Liver (tissue), 9 donors: ENCODE measurements around the gene C3orf49. TPM values are rescaled to one million over a fixed set of nuclear protein-coding genes. Genes with fewer than 3 reads are reported as not detected.

Source experiments
- DNase-seq: peaks from one replicate; pipeline ENCODE4 v3.0.0-alpha.2; 2017; ENCODE audit warnings: low spot score
- H3K27ac ChIP-seq, 2 donors: one replicate each; pipeline ENCODE4 v1.7.0; 2013; ENCODE audit warnings: inconsistent platforms in 2 of 2, low read length in 2 of 2, control low read depth in 1 of 2, low read depth in 1 of 2, mild to moderate bottlenecking in 1 of 2
- H3K27me3 ChIP-seq, 4 donors: one replicate each; pipeline versions ENCODE4 v1.6.1 to v1.7.0; 2013; ENCODE audit warnings: low read length in 3 of 4, inconsistent platforms in 1 of 4, mild to moderate bottlenecking in 1 of 4, moderate library complexity in 1 of 4; ENCODE audit not compliant: control insufficient read depth in 4 of 4, insufficient read depth in 4 of 4
- H3K36me3 ChIP-seq, 4 donors: one replicate each; pipeline versions ENCODE4 v1.6.1 to v1.7.0; 2013; ENCODE audit warnings: low read length in 3 of 4, mild to moderate bottlenecking in 3 of 4, low read depth in 1 of 4, moderate library complexity in 1 of 4; ENCODE audit not compliant: control insufficient read depth in 4 of 4, insufficient read depth in 3 of 4
- H3K4me1 ChIP-seq, 4 donors: one replicate each; pipeline versions ENCODE4 v1.6.1 to v1.7.0; 2013; ENCODE audit warnings: low read length in 3 of 4, mild to moderate bottlenecking in 3 of 4, moderate library complexity in 1 of 4; ENCODE audit not compliant: control insufficient read depth in 4 of 4, insufficient read depth in 4 of 4
- H3K4me3 ChIP-seq, 3 donors: one replicate each; pipeline versions ENCODE4 v1.6.1 to v1.7.0; 2013; ENCODE audit warnings: low read length in 3 of 3, control low read depth in 1 of 3, low read depth in 1 of 3, mild to moderate bottlenecking in 1 of 3
- H3K9ac ChIP-seq, 2 donors: one replicate each; pipeline ENCODE4 v1.7.0; 2013; ENCODE audit warnings: low read length in 2 of 2, mild to moderate bottlenecking in 2 of 2, moderate library complexity in 2 of 2, control low read depth in 1 of 2, low read depth in 1 of 2
- H3K9me3 ChIP-seq, 4 donors: one replicate each; pipeline versions ENCODE4 v1.6.1 to v1.7.0; 2013; ENCODE audit warnings: low read length in 3 of 4; ENCODE audit not compliant: control insufficient read depth in 4 of 4
- FOXA1 ChIP-seq: IDR thresholded peaks from 2 replicates; pipeline ENCODE4 v1.6.1; 2016; ENCODE audit warnings: antibody characterized with exemption
- GABPA ChIP-seq, 2 donors: IDR thresholded peaks in 1 of 2; conservative IDR thresholded peaks in 1 of 2; 2 replicates each; pipeline ENCODE4 v1.6.1; 2016; ENCODE audit warnings: antibody characterized with exemption in 2 of 2, mild to moderate bottlenecking in 1 of 2, moderate library complexity in 1 of 2
- HNF4G ChIP-seq: IDR thresholded peaks from 2 replicates; pipeline ENCODE4 v1.6.1; 2016; ENCODE audit warnings: antibody characterized with exemption
- JUND ChIP-seq, 2 donors: IDR thresholded peaks; 2 replicates each; pipeline ENCODE4 v1.6.1; 2016; ENCODE audit warnings: antibody characterized with exemption in 2 of 2
- NR2F2 ChIP-seq: IDR thresholded peaks from 2 replicates; pipeline ENCODE4 v1.6.1; 2016; ENCODE audit warnings: antibody characterized with exemption
- RAD21 ChIP-seq, 2 donors: IDR thresholded peaks; 2 replicates each; pipeline ENCODE4 v1.6.1; 2016; ENCODE audit warnings: antibody characterized with exemption in 2 of 2, mild to moderate bottlenecking in 2 of 2
- YY1 ChIP-seq: IDR thresholded peaks from 2 replicates; pipeline ENCODE4 v1.6.1; 2016; ENCODE audit warnings: antibody characterized with exemption, mild to moderate bottlenecking
- WGBS: extraction: QIAGEN DNeasy Blood & Tissue Kit; methylation state at CpG from one replicate; pipeline ENCODE4 v1.1.7; 2013; 5-methylcytosine and 5-hydroxymethylcytosine counted together
- polyA plus RNA-seq, 2 donors: library from polyadenylated mRNA; stranded (reverse) in 1 of 2; unstranded in 1 of 2; fragments of 200-250 nt in 1 of 2; fragments of >200 nt in 1 of 2; fragmentation: Nextera tagmentation in 1 of 2; extraction: Ambion mirVana in 1 of 2; gene quantifications; one replicate each; pipeline versions ENCODE4 v1.2.1 to v1.2.3, GENCODE V29; 2013 to 2015
- total RNA-seq, 2 donors: library from RNA; depleted of rRNA; stranded (reverse); fragments of >200 nt; gene quantifications; one replicate each; pipeline ENCODE4 v1.2.3, GENCODE V29; 2014
- TF ChIP-seq, protein P1 (sequence below): fragments of 150-350 bp; IDR thresholded peaks from 2 replicates; pipeline ENCODE4 v1.5.1; 2017; ENCODE audit warnings: improper control_type of control experiment, low read depth, low read length; ENCODE audit not compliant: missing input control
- TF ChIP-seq, protein P2 (sequence below): IDR thresholded peaks from 2 replicates; pipeline ENCODE4 v1.6.1; 2016; ENCODE audit warnings: antibody characterized with exemption
- TF ChIP-seq, protein P3 (sequence below): IDR thresholded peaks from 2 replicates; pipeline ENCODE4 v1.6.1; 2016; ENCODE audit warnings: antibody characterized with exemption
- TF ChIP-seq, protein P4 (sequence below): IDR thresholded peaks from 2 replicates; pipeline ENCODE4 v1.6.1; 2016; ENCODE audit warnings: antibody characterized with exemption, mild to moderate bottlenecking
- donor health status: healthy.
- donor health status: healthy.
- donor health status: healthy.
- donor health status: healthy.
- donor health status: healthy.

The C3orf49 gene
- total and polyA plus RNA-seq, 4 donors, result 0.13 TPM; not detected in 3

DNA sequence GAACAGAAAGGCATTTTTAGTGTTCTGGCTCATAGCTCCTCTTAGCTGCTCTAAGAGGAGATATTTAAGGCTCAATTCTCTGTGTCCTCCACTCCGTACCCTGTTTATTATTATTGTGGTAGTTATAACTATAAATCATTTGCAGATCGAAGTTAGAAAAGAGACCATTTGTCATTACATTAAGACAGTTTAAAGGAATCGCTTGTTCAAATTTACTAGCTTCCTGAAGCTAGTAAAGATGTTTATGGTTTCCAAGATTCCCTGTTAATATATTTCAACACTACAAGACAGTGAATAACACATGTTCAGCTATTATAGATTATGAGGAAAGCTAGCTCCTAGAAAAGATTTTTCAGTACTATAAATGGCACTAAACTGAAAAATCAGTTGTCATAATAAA lies 57.2 kb downstream of the C3orf49 start:
- Histone ChIP-seq H3K9me3 (no peaks in the 10 kb centered on the region), H3K4me1 (peaks cover 0 to 3% (median 0%) of the 10 kb centered on the region in 4 donors), H3K9ac (no peak overlapping the region), H3K4me3 (no peak overlapping the region), H3K27me3 (no peaks in the 10 kb centered on the region), H3K27ac (no peak overlapping the region), H3K36me3 (no peaks in the 10 kb centered on the region)
- TF ChIP-seq, protein P1, sequence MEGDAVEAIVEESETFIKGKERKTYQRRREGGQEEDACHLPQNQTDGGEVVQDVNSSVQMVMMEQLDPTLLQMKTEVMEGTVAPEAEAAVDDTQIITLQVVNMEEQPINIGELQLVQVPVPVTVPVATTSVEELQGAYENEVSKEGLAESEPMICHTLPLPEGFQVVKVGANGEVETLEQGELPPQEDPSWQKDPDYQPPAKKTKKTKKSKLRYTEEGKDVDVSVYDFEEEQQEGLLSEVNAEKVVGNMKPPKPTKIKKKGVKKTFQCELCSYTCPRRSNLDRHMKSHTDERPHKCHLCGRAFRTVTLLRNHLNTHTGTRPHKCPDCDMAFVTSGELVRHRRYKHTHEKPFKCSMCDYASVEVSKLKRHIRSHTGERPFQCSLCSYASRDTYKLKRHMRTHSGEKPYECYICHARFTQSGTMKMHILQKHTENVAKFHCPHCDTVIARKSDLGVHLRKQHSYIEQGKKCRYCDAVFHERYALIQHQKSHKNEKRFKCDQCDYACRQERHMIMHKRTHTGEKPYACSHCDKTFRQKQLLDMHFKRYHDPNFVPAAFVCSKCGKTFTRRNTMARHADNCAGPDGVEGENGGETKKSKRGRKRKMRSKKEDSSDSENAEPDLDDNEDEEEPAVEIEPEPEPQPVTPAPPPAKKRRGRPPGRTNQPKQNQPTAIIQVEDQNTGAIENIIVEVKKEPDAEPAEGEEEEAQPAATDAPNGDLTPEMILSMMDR, result no peak
- TF ChIP-seq, protein P2, sequence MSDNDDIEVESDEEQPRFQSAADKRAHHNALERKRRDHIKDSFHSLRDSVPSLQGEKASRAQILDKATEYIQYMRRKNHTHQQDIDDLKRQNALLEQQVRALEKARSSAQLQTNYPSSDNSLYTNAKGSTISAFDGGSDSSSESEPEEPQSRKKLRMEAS, result no peak
- TF ChIP-seq, protein P3, sequence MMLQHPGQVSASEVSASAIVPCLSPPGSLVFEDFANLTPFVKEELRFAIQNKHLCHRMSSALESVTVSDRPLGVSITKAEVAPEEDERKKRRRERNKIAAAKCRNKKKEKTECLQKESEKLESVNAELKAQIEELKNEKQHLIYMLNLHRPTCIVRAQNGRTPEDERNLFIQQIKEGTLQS, result no peak
- no peak for TF ChIP-seq HNF4G
- TF ChIP-seq RAD21 (IDR thresholded peaks at IDR 0.05), result no peak
- no peak for TF ChIP-seq NR2F2
- no peak for TF ChIP-seq FOXA1
- no peak for TF ChIP-seq YY1
- WGBS, result 86% methylated on average over 3 of the region's 3 CpGs
- DNase-seq, result no peak

DNA sequence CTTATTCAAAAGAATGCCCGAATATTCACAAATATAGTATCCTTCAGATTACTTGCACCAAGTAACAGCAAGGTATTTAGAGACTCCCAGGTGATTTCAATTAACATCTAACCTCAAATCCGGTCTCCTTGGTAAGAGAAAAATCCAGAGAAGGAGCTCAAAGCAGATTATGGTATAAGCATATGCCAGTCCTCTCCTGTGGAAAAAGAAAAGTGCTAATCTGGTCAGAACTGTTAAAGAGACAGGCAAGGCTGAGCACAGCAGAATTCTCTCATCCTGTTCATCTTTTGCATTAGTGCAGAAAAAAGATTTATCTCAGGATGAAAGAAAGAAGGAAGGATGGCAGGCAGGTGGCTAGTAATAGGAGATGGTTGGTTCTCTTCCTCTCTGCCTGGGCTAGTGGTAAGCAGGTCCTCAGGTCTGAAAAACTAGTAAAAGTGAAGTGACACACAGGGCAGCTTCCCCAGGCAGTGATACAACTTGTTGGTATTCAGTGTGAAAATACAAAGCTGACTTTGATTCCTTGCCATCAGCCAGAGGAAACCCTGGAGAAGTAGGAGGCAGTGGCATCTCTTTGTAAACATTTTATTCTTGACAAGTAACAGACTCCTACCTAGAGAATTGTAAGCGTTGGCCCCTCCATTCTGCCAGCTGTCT lies 58.8 kb downstream of the C3orf49 start:
- Histone ChIP-seq H3K4me1 (peaks cover 0 to 3% (median 0%) of the 10 kb centered on the region in 4 donors), H3K9ac (no peak overlapping the region), H3K9me3 (no peaks in the 10 kb centered on the region), H3K27me3 (no peaks in the 10 kb centered on the region), H3K4me3 (no peak overlapping the region), H3K36me3 (no peaks in the 10 kb centered on the region), H3K27ac (no peak overlapping the region)
- WGBS, result 87% methylated on average over 3 of the region's 3 CpGs
- no peak for DNase-seq
- no peak for TF ChIP-seq JUND (IDR thresholded peaks at IDR 0.05)
- TF ChIP-seq, protein P4, sequence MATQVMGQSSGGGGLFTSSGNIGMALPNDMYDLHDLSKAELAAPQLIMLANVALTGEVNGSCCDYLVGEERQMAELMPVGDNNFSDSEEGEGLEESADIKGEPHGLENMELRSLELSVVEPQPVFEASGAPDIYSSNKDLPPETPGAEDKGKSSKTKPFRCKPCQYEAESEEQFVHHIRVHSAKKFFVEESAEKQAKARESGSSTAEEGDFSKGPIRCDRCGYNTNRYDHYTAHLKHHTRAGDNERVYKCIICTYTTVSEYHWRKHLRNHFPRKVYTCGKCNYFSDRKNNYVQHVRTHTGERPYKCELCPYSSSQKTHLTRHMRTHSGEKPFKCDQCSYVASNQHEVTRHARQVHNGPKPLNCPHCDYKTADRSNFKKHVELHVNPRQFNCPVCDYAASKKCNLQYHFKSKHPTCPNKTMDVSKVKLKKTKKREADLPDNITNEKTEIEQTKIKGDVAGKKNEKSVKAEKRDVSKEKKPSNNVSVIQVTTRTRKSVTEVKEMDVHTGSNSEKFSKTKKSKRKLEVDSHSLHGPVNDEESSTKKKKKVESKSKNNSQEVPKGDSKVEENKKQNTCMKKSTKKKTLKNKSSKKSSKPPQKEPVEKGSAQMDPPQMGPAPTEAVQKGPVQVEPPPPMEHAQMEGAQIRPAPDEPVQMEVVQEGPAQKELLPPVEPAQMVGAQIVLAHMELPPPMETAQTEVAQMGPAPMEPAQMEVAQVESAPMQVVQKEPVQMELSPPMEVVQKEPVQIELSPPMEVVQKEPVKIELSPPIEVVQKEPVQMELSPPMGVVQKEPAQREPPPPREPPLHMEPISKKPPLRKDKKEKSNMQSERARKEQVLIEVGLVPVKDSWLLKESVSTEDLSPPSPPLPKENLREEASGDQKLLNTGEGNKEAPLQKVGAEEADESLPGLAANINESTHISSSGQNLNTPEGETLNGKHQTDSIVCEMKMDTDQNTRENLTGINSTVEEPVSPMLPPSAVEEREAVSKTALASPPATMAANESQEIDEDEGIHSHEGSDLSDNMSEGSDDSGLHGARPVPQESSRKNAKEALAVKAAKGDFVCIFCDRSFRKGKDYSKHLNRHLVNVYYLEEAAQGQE, result no peak
- TF ChIP-seq GABPA (IDR thresholded peaks at IDR 0.05 in 1 of 2, conservative IDR thresholded peaks at IDR 0.05 in 1 of 2), result no peak
